Measurements from ENCODE around the gene SFXN3.
A peak's percentile ranks its signal among the peaks of the same experiment; 100 is the strongest.

- TF ChIP-seq EZH2 (IDR thresholded peaks at IDR 0.05; ENCODE audit: low read depth, low read length, severe bottlenecking) (peak; percentile 43), EP300 (IDR thresholded peaks at IDR 0.05; ENCODE audit: borderline replicate concordance in 1 of 2, low read depth in 2 of 2, low read length in 2 of 2) (no peak)
Measured at GRCh38 chr10:101063050-101063525, 32.1 kb downstream of the SFXN3 start.

Data from H1 (cell line).